ENCODE data around the gene FBRSL1.

- TF ChIP-seq EZH2 (IDR thresholded peaks at IDR 0.05; ENCODE audit: borderline replicate concordance, low read depth, low read length, severe bottlenecking) (no peak), CTCF (IDR thresholded peaks at IDR 0.05; ENCODE audit: extremely low read depth in 1 of 2, insufficient read depth in 1 of 2, low read depth in 1 of 2, low read length in 2 of 2) (no peak), POLR2A (IDR thresholded peaks at IDR 0.05; ENCODE audit: low read depth, low read length) (no peak), POLR2AphosphoS5 (IDR thresholded peaks at IDR 0.05; ENCODE audit: insufficient read depth, low read depth, low read length) (no peak), MAX (IDR thresholded peaks at IDR 0.05; ENCODE audit: insufficient read depth, insufficient read length) (no peak), FOS (IDR thresholded peaks at IDR 0.05; ENCODE audit: borderline replicate concordance, insufficient read depth, low read length) (no peak), MYC (IDR thresholded peaks at IDR 0.05; ENCODE audit: low read depth, low read length) (no peak), JUN (IDR thresholded peaks at IDR 0.05; ENCODE audit: borderline replicate concordance, insufficient read depth, insufficient read length, low read depth) (no peak), GATA2 (IDR thresholded peaks at IDR 0.05; ENCODE audit: insufficient read depth, insufficient read length, low read depth, low read length) (no peak)
Observed at GRCh38 chr12:132489078-132489601, 811 bp upstream of the FBRSL1 start.
